HepG2 (cell line): ENCODE data around the gene SHC1. TPM values are rescaled to one million over a fixed set of nuclear protein-coding genes. Genes with fewer than 3 reads are reported as not detected.

Experiments
- FLYWCH1 ChIP-seq: sonication (generic); formaldehyde crosslinking; IDR thresholded peaks from 2 replicates; pipeline ENCODE4 v1.8.1; 2023; ENCODE audit warnings: mild to moderate bottlenecking, missing genetic modification reagents
- FOXM1 ChIP-seq: sonication (generic); formaldehyde crosslinking; IDR thresholded peaks from 2 replicates; pipeline ENCODE4 v1.5.0; 2020; ENCODE audit warnings: missing genetic modification reagents
- KAT7 ChIP-seq: IDR thresholded peaks from 2 replicates; pipeline ENCODE4 v1.6.1; 2018; ENCODE audit warnings: borderline replicate concordance, missing compliant biosample characterization
- MATR3 ChIP-seq: sonication (generic); formaldehyde crosslinking; IDR thresholded peaks from 2 replicates; pipeline ENCODE4 v1.4.0; 2020; ENCODE audit warnings: missing genetic modification reagents
- ZNF260 ChIP-seq: sonication (generic); formaldehyde crosslinking; IDR thresholded peaks from 2 replicates; pipeline ENCODE4 v1.4.0; 2020; ENCODE audit warnings: missing genetic modification reagents, low read depth, mild to moderate bottlenecking, borderline replicate concordance
- ZNF549 ChIP-seq: sonication (generic); formaldehyde crosslinking; IDR thresholded peaks from 2 replicates; pipeline ENCODE4 v1.5.0; 2020; ENCODE audit warnings: missing genetic modification reagents
- ZNF652 ChIP-seq: IDR thresholded peaks from 2 replicates; pipeline ENCODE4 v1.6.1; 2016; ENCODE audit warnings: low read depth, borderline replicate concordance
- ZNF768 ChIP-seq: sonication (generic); formaldehyde crosslinking; IDR thresholded peaks from 2 replicates; pipeline ENCODE4 v1.4.0; 2020; ENCODE audit warnings: missing genetic modification reagents
- polyA plus RNA-seq, 8 experiments: library from polyadenylated mRNA; depleted of rRNA in 3 of 8; stranded (reverse) in 7 of 8; unstranded in 1 of 8; fragments of >200 nt; fragmentation: Illumina TruSeq in 4 of 8; extraction: Trizol in 4 of 8; gene quantifications; 2 replicates each; pipeline versions ENCODE4 v1.2.1 to v1.2.3, GENCODE V29; 2011 to 2016; ENCODE audit warnings: low read depth in 4 of 8, missing spikeins in 1 of 8, mixed read lengths in 1 of 8; ENCODE audit not compliant: insufficient read depth in 1 of 8
- total RNA-seq, 5 experiments: library from RNA; depleted of rRNA; stranded (reverse); fragments of >200 nt; fragmentation: Illumina TruSeq; extraction: Trizol; gene quantifications; 2 replicates each; pipeline ENCODE4 v1.2.3, GENCODE V29; 2016; ENCODE audit warnings: low read depth in 1 of 5
- TF ChIP-seq, protein P1 (sequence below): sonication (generic); formaldehyde crosslinking; IDR thresholded peaks from 2 replicates; pipeline ENCODE4 v1.9.0; 2022; ENCODE audit warnings: low read depth, missing genetic modification reagents

Gene SHC1
- total and polyA plus RNA-seq, 2 of the 13 experiments (the other 11 are each of a cell fraction or from before 2014, with no cell fraction given) = 52.0 to 137 TPM

DNA sequence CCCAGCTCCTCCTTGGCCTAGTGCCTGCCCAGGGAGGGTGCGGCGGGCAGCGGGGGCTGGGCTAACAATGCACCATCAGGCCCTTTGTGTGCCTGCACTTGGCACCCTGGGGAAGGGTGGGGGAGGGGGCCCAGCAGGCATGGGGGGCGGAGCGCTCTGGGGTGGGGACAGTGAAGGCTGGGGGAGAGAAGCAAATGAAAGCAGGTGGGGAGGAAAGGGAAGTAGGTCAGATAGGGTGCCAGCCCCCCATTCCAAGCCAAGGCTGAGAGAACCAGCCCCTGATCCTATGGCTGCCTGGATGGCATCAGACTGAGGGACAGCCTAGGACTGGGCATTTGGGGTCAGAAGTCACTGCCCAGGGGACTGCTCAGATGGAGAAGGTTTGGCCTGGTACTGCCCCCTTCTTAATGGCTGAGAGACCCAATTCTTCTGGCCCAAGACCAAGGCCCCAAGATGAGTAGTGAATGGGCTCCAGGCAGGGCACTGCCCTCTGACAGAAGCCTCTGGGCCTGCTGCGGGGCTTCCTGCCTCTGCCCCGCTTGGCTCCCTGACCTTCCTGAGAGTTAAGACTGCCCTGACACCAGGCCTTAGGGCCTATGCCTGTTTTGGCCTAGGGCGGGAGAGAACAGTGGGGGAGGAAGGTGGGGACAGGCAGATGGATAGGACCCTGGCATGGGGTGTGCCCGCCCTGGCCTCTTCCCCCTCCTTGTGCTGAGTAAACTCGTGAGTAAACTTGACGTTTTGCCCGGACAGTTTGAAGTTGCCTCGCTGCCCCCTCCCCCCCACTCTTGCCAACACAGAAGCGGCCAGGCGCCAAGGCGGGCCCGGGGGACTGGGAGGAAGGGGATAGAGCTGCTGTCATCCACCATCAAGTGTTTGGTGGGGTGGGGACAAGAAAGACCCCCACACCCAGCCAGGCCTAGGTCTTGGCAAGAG is 34.8 kb upstream of the SHC1 start (continued):
- TF ChIP-seq, protein P1, sequence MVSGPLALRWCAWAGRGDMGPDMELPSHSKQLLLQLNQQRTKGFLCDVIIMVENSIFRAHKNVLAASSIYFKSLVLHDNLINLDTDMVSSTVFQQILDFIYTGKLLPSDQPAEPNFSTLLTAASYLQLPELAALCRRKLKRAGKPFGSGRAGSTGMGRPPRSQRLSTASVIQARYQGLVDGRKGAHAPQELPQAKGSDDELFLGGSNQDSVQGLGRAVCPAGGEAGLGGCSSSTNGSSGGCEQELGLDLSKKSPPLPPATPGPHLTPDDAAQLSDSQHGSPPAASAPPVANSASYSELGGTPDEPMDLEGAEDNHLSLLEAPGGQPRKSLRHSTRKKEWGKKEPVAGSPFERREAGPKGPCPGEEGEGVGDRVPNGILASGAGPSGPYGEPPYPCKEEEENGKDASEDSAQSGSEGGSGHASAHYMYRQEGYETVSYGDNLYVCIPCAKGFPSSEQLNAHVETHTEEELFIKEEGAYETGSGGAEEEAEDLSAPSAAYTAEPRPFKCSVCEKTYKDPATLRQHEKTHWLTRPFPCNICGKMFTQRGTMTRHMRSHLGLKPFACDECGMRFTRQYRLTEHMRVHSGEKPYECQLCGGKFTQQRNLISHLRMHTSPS = 0 out of 2 replicates have a peak, but pooled peaks have one; percentile 19
- TF ChIP-seq ZNF260 (CRISPR knock-in tag) (no peak), FLYWCH1 (CRISPR knock-in tag) (no peak), ZNF652 (CRISPR knock-in tag) (no peak), KAT7 (CRISPR knock-in tag) (no peak), MATR3 (CRISPR knock-in tag) (no peak), ZNF768 (CRISPR knock-in tag) (no peak), FOXM1 (CRISPR knock-in tag) (no peak), ZNF549 (CRISPR knock-in tag) (no peak)
